ENCODE results near the gene DNMT3A.

DNMT3A gene

GRCh38 chr2:25377822-25378421 is 36.2 kb upstream of the DNMT3A start:
- no CpG with 5 or more reads among the region's 22 CpGs for WGBS, 2 donors (ENCODE audit: extremely low coverage in 2 of 2, insufficient read length in 2 of 2, insufficient replicate concordance in 1 of 2)
- no peak overlapping the region for H3K4me3 ChIP-seq (ENCODE audit: low read length in 2 of 2)
- H3K79me1 ChIP-seq (ENCODE audit: low read depth, low read length) = no peaks in the 10 kb centered on the region
- peaks cover 18 to 19% of the 10 kb centered on the region in 2 donors for H3K4me1 ChIP-seq (ENCODE audit: control insufficient read depth in 2 of 2, insufficient read depth in 1 of 2, low read depth in 1 of 2, low read length in 2 of 2)
- H2AK5ac ChIP-seq (ENCODE audit: low read depth, low read length) = peak overlapping the region; percentile 30
- no peak overlapping the region for H4K8ac ChIP-seq (ENCODE audit: low read depth, low read length)
- H4K91ac ChIP-seq (ENCODE audit: low read depth, low read length, poor library complexity) = no peak overlapping the region
- H2BK15ac ChIP-seq (ENCODE audit: low read length) = no peak overlapping the region
- no peak overlapping the region for H3K23ac ChIP-seq (ENCODE audit: low read depth, low read length, poor library complexity)
- no peak overlapping the region for H2BK5ac ChIP-seq (ENCODE audit: low read length)
- peak overlapping the region; percentile 24 for H3K9ac ChIP-seq (ENCODE audit: low read depth, low read length, poor library complexity)
- H3K18ac ChIP-seq (ENCODE audit: low read length) = peak overlapping the region; percentile 36
- H2BK120ac ChIP-seq (ENCODE audit: low read depth, low read length) = peak overlapping the region; percentile 20
- no peak overlapping the region for H3K4me2 ChIP-seq (ENCODE audit: insufficient read depth, low read length, poor library complexity, severe bottlenecking)
- H2AFZ ChIP-seq (ENCODE audit: low read length) = no peak overlapping the region
- H3K27ac ChIP-seq (replicated peaks; ENCODE audit: low read length) = no peak overlapping the region
- peaks cover 0 to 2% (median 0%) of the 10 kb centered on the region in 3 experiments for H3K27me3 ChIP-seq (ENCODE audit: control insufficient read depth in 3 of 3, insufficient read depth in 3 of 3, low read depth in 1 of 3, low read length in 3 of 3)
- no peak overlapping the region for H3K4ac ChIP-seq (ENCODE audit: low read length)
- DNase-seq (ENCODE audit: low spot score) = no peak
- H2BK12ac ChIP-seq (ENCODE audit: low read length) = no peak overlapping the region
- peak overlapping the region; percentile 22 for H3K14ac ChIP-seq (ENCODE audit: low read length)
- H3K36me3 ChIP-seq (replicated peaks in 1 of 2; ENCODE audit: control insufficient read depth in 2 of 2, insufficient read depth in 2 of 2, low read length in 2 of 2) = peaks cover 0 to 3% of the 10 kb centered on the region in 2 donors
- H3K9me3 ChIP-seq (replicated peaks in 1 of 2; ENCODE audit: control insufficient read depth in 2 of 2, insufficient read depth in 1 of 2, low read depth in 1 of 2, low read length in 2 of 2) = peaks cover 0 to 16% of the 10 kb centered on the region in 2 donors

GRCh38 chr2:25376750-25377621 is 35.3 kb upstream of the DNMT3A start:
- Histone ChIP-seq H2AK5ac (ENCODE audit: low read depth, low read length) (peak overlapping the region; percentile 28), H3K36me3 (replicated peaks in 1 of 2; ENCODE audit: control insufficient read depth in 2 of 2, insufficient read depth in 2 of 2, low read length in 2 of 2) (peaks cover 0 to 3% of the 10 kb centered on the region in 2 donors), H3K18ac (ENCODE audit: low read length) (peak overlapping the region; percentile 84), H3K14ac (ENCODE audit: low read length) (no peak overlapping the region), H3K9ac (ENCODE audit: low read depth, low read length, poor library complexity) (peak overlapping the region; percentile 71), H3K27ac (replicated peaks; ENCODE audit: low read length) (no peak overlapping the region), H3K9me3 (replicated peaks in 1 of 2; ENCODE audit: control insufficient read depth in 2 of 2, insufficient read depth in 1 of 2, low read depth in 1 of 2, low read length in 2 of 2) (peaks cover 0 to 16% of the 10 kb centered on the region in 2 donors), H2BK5ac (ENCODE audit: low read length) (no peak overlapping the region), H3K4me3 (ENCODE audit: low read length in 2 of 2) (peak overlapping the region in 1 of 2 donors; percentile 23), H3K27me3 (ENCODE audit: control insufficient read depth in 3 of 3, insufficient read depth in 3 of 3, low read depth in 1 of 3, low read length in 3 of 3) (peaks cover 0 to 2% (median 0%) of the 10 kb centered on the region in 3 experiments), H3K4me2 (ENCODE audit: insufficient read depth, low read length, poor library complexity, severe bottlenecking) (peak overlapping the region; percentile 20), H3K4ac (ENCODE audit: low read length) (peak overlapping the region; percentile 53), H2AFZ (ENCODE audit: low read length) (peak overlapping the region; percentile 92), H3K4me1 (ENCODE audit: control insufficient read depth in 2 of 2, insufficient read depth in 1 of 2, low read depth in 1 of 2, low read length in 2 of 2) (peaks cover 25 to 29% of the 10 kb centered on the region in 2 donors), H3K23ac (ENCODE audit: low read depth, low read length, poor library complexity) (peak overlapping the region; percentile 32), H2BK15ac (ENCODE audit: low read length) (peak overlapping the region; percentile 0), H2BK120ac (ENCODE audit: low read depth, low read length) (no peak overlapping the region), H4K91ac (ENCODE audit: low read depth, low read length, poor library complexity) (no peak overlapping the region), H2BK12ac (ENCODE audit: low read length) (peak overlapping the region; percentile 11), H4K8ac (ENCODE audit: low read depth, low read length) (no peak overlapping the region), H3K79me1 (ENCODE audit: low read depth, low read length) (no peaks in the 10 kb centered on the region)
- peak; percentile 79 for DNase-seq (ENCODE audit: low spot score)
- WGBS, 2 donors (ENCODE audit: extremely low coverage in 2 of 2, insufficient read length in 2 of 2, insufficient replicate concordance in 1 of 2) = no CpG with 5 or more reads among the region's 52 CpGs

DNA sequence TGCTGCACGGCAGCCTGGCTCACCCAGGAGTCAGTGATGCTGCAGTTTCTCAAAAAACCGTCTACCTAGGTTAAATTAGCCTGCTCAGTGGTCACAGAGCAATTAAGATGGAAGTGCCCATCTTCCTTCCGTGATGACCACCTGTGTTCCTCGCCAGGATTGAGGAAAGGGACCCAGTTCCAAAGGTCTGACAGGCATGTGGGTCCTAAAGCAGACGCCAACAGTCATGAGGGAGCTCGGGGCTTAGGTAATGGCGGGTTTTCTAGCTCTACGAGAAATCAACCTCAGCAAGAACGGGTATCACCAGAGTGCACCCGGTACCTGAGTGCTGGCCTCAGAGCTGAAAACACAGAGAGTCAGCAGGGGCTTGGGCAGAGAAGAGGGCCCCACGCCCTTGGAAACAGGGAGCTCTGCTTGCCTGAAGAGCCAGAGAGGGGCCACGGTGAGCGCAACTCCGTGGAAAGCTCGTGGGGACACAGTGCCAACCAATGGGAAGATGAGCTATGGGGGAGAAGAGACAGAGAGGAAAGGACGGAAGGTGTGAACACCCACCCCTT is 34.3 kb upstream of the DNMT3A start:
- no peaks in the 10 kb centered on the region for H3K79me1 ChIP-seq (ENCODE audit: low read depth, low read length)
- H3K4me2 ChIP-seq (ENCODE audit: insufficient read depth, low read length, poor library complexity, severe bottlenecking) = no peak overlapping the region
- H3K9ac ChIP-seq (ENCODE audit: low read depth, low read length, poor library complexity) = no peak overlapping the region
- H4K91ac ChIP-seq (ENCODE audit: low read depth, low read length, poor library complexity) = no peak overlapping the region
- peaks cover 0 to 3% of the 10 kb centered on the region in 2 donors for H3K36me3 ChIP-seq (replicated peaks in 1 of 2; ENCODE audit: control insufficient read depth in 2 of 2, insufficient read depth in 2 of 2, low read length in 2 of 2)
- no peak overlapping the region for H2BK120ac ChIP-seq (ENCODE audit: low read depth, low read length)
- no peak for DNase-seq (ENCODE audit: low spot score)
- peaks cover 25 to 36% of the 10 kb centered on the region in 2 donors for H3K4me1 ChIP-seq (ENCODE audit: control insufficient read depth in 2 of 2, insufficient read depth in 1 of 2, low read depth in 1 of 2, low read length in 2 of 2)
- H4K8ac ChIP-seq (ENCODE audit: low read depth, low read length) = no peak overlapping the region
- H3K14ac ChIP-seq (ENCODE audit: low read length) = no peak overlapping the region
- H2BK15ac ChIP-seq (ENCODE audit: low read length) = peak overlapping the region; percentile 90
- peaks cover 0 to 2% (median 0%) of the 10 kb centered on the region in 3 experiments for H3K27me3 ChIP-seq (ENCODE audit: control insufficient read depth in 3 of 3, insufficient read depth in 3 of 3, low read depth in 1 of 3, low read length in 3 of 3)
- H3K23ac ChIP-seq (ENCODE audit: low read depth, low read length, poor library complexity) = no peak overlapping the region
- no peak overlapping the region for H3K4ac ChIP-seq (ENCODE audit: low read length)
- H3K18ac ChIP-seq (ENCODE audit: low read length) = peak overlapping the region; percentile 50
- H3K4me3 ChIP-seq (ENCODE audit: low read length in 2 of 2) = no peak overlapping the region
- H2AK5ac ChIP-seq (ENCODE audit: low read depth, low read length) = peak overlapping the region; percentile 44
- peak overlapping the region; percentile 47 for H2BK12ac ChIP-seq (ENCODE audit: low read length)
- no peak overlapping the region for H2BK5ac ChIP-seq (ENCODE audit: low read length)
- H3K27ac ChIP-seq (replicated peaks; ENCODE audit: low read length) = no peak overlapping the region
- peak overlapping the region; percentile 92 for H2AFZ ChIP-seq (ENCODE audit: low read length)
- peaks cover 0 to 16% of the 10 kb centered on the region in 2 donors for H3K9me3 ChIP-seq (replicated peaks in 1 of 2; ENCODE audit: control insufficient read depth in 2 of 2, insufficient read depth in 1 of 2, low read depth in 1 of 2, low read length in 2 of 2)
- WGBS, 2 donors (ENCODE audit: extremely low coverage in 2 of 2, insufficient read length in 2 of 2, insufficient replicate concordance in 1 of 2) = no CpG with 5 or more reads among the region's 16 CpGs

Data from neuronal stem cell (in vitro differentiated cells).